DND-41 (cell line): Measurements from ENCODE around the gene ARL2BP.

Source experiments
- ATAC-seq: fragments of 200-7000 bp; cut with Tn5 transposase; 3 replicates; pipeline ENCODE4 v1.9.1; 2021; ENCODE audit warnings: low read depth; ENCODE audit not compliant: insufficient read depth
- DNase-seq: peaks from one replicate; pipeline ENCODE4 v3.0.0-alpha.2; 2020
- H2AFZ ChIP-seq: 2 replicates; pipeline ENCODE4 v1.6.0; 2012; ENCODE audit warnings: low read depth, low read length
- H3K27ac ChIP-seq: 2 replicates; pipeline ENCODE4 v1.5.1; 2012; ENCODE audit warnings: low read length, inconsistent platforms
- H3K27me3 ChIP-seq: fragments of 200-600 bp; sonication (generic); 2 replicates; pipeline ENCODE4 v1.6.0; 2012; ENCODE audit warnings: low read length, mild to moderate bottlenecking, inconsistent platforms; ENCODE audit not compliant: insufficient read depth, poor library complexity
- H3K36me3 ChIP-seq: 2 replicates; pipeline ENCODE4 v1.5.1; 2012; ENCODE audit warnings: low read length, inconsistent platforms; ENCODE audit not compliant: insufficient read depth
- H3K4me1 ChIP-seq: 2 replicates; pipeline ENCODE4 v1.5.1; 2012; ENCODE audit warnings: mild to moderate bottlenecking, low read length; ENCODE audit not compliant: insufficient read depth
- H3K4me2 ChIP-seq: 2 replicates; pipeline ENCODE4 v1.6.0; 2012; ENCODE audit warnings: mild to moderate bottlenecking, moderate library complexity, low read length, inconsistent platforms; ENCODE audit not compliant: insufficient read depth
- H3K4me3 ChIP-seq, 2 experiments: fragments of 200-600 bp in 1 of 2; shearing (Covaris generic) in 1 of 2; 2 replicates each; pipeline ENCODE4 v1.5.1; 2012 to 2016; ENCODE audit warnings: inconsistent platforms in 2 of 2, low read length in 2 of 2, mild to moderate bottlenecking in 2 of 2, low read depth in 1 of 2, moderate library complexity in 1 of 2
- H3K79me2 ChIP-seq: 2 replicates; pipeline ENCODE4 v1.6.0; 2012; ENCODE audit warnings: low read length, inconsistent platforms; ENCODE audit not compliant: insufficient read depth
- H3K9ac ChIP-seq: 2 replicates; pipeline ENCODE4 v1.6.0; 2012; ENCODE audit warnings: low read depth, mild to moderate bottlenecking, inconsistent platforms, low read length, moderate library complexity
- H3K9me3 ChIP-seq: 2 replicates; pipeline ENCODE4 v1.5.1; 2012; ENCODE audit warnings: low read length, moderate library complexity, mild to moderate bottlenecking, inconsistent platforms; ENCODE audit not compliant: insufficient read depth, severe bottlenecking
- H4K20me1 ChIP-seq: 2 replicates; pipeline ENCODE4 v1.6.0; 2012; ENCODE audit warnings: low read length; ENCODE audit not compliant: insufficient read depth
- EZH2 ChIP-seq: IDR thresholded peaks from 3 replicates; pipeline ENCODE4 v1.6.1; 2012; ENCODE audit warnings: borderline replicate concordance, low read depth, mild to moderate bottlenecking, moderate library complexity, low read length, inconsistent platforms; ENCODE audit not compliant: severe bottlenecking
- TF ChIP-seq, protein P1 (sequence below): IDR thresholded peaks from 2 replicates; pipeline ENCODE4 v1.5.1; 2012; ENCODE audit warnings: borderline replicate concordance, low read length, moderate library complexity, mild to moderate bottlenecking; ENCODE audit not compliant: poor library complexity, severe bottlenecking; ENCODE audit errors: extremely low read depth

ARL2BP gene

DNA sequence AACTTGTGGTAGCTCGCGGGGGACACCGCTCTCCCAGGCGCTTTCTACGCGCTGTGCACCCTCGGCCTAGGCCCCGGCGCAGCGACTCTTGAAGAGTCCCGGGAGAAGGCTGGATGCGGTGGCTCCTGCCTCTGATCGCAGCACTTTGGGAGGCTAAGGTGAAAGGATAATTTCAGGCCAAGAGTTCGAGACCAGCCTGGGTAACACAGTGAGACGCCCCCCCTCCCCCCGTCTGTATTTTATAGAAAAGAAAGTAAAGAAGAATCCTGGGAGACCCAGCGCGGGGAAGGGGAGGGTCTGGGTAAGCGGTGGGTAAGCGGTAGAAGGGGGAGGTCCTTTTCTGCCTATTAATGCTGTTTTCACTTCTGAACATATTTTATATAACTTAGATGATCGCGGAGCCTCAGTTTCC lies 39.9 kb downstream of the ARL2BP start:
- no peak for ATAC-seq
- no peak overlapping the region for H2AFZ ChIP-seq
- H3K9ac ChIP-seq = no peak overlapping the region
- no peaks in the 10 kb centered on the region for H3K36me3 ChIP-seq
- no peaks in the 10 kb centered on the region for H3K4me1 ChIP-seq
- peaks cover 6% of the 10 kb centered on the region for H3K27me3 ChIP-seq
- no peak overlapping the region for H3K27ac ChIP-seq
- TF ChIP-seq, protein P1, sequence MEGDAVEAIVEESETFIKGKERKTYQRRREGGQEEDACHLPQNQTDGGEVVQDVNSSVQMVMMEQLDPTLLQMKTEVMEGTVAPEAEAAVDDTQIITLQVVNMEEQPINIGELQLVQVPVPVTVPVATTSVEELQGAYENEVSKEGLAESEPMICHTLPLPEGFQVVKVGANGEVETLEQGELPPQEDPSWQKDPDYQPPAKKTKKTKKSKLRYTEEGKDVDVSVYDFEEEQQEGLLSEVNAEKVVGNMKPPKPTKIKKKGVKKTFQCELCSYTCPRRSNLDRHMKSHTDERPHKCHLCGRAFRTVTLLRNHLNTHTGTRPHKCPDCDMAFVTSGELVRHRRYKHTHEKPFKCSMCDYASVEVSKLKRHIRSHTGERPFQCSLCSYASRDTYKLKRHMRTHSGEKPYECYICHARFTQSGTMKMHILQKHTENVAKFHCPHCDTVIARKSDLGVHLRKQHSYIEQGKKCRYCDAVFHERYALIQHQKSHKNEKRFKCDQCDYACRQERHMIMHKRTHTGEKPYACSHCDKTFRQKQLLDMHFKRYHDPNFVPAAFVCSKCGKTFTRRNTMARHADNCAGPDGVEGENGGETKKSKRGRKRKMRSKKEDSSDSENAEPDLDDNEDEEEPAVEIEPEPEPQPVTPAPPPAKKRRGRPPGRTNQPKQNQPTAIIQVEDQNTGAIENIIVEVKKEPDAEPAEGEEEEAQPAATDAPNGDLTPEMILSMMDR = no peak
- no peak for TF ChIP-seq EZH2
- no peaks in the 10 kb centered on the region for H3K79me2 ChIP-seq
- no peak for DNase-seq
- no peaks in the 10 kb centered on the region for H4K20me1 ChIP-seq
- H3K9me3 ChIP-seq = no peaks in the 10 kb centered on the region
- no peak overlapping the region for H3K4me3 ChIP-seq
- no peak overlapping the region for H3K4me2 ChIP-seq

DNA sequence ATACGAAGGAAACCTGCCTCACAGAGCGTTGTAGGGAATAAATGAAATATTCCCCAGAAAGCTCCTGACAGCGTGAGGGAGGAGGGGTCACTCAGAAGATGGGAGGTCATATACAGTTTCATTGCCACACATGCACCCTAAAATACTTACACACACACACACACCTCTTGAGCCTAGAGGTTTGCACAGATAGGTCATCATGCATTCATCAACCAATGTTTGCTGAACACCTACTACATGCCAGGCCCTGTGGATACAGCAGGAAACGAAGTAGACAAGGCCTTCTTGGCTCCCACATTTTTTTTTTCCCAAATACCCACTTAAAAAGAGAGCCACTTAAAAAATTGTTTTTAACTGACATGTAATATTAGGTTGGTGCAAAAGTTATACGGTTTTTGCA lies 40.3 kb downstream of the ARL2BP start:
- DNase-seq = no peak
- no peaks in the 10 kb centered on the region for H3K9me3 ChIP-seq
- no peak overlapping the region for H2AFZ ChIP-seq
- H3K36me3 ChIP-seq = no peaks in the 10 kb centered on the region
- no peak overlapping the region for H3K27ac ChIP-seq
- H3K79me2 ChIP-seq = no peaks in the 10 kb centered on the region
- TF ChIP-seq EZH2 = no peak
- TF ChIP-seq, protein P1 = no peak
- no peak overlapping the region for H3K4me2 ChIP-seq
- peaks cover 2% of the 10 kb centered on the region for H3K27me3 ChIP-seq
- H3K9ac ChIP-seq = no peak overlapping the region
- no peak for ATAC-seq
- no peaks in the 10 kb centered on the region for H3K4me1 ChIP-seq
- no peak overlapping the region for H3K4me3 ChIP-seq
- H4K20me1 ChIP-seq = no peaks in the 10 kb centered on the region

GRCh38 chr16:57289391-57290257 lies 44.6 kb downstream of the ARL2BP start:
- DNase-seq = no peak
- no peak overlapping the region for H3K4me2 ChIP-seq
- H3K9me3 ChIP-seq = no peaks in the 10 kb centered on the region
- no peak overlapping the region for H3K27ac ChIP-seq
- no peaks in the 10 kb centered on the region for H3K4me1 ChIP-seq
- no peaks in the 10 kb centered on the region for H4K20me1 ChIP-seq
- no peak for ATAC-seq
- H3K4me3 ChIP-seq = no peak overlapping the region
- H2AFZ ChIP-seq = no peak overlapping the region
- H3K79me2 ChIP-seq = no peaks in the 10 kb centered on the region
- TF ChIP-seq, protein P1 = no peak
- TF ChIP-seq EZH2 = no peak
- no peaks in the 10 kb centered on the region for H3K27me3 ChIP-seq
- no peaks in the 10 kb centered on the region for H3K36me3 ChIP-seq
- no peak overlapping the region for H3K9ac ChIP-seq
